ENCODE data around the gene PLEKHO1. TPM values are rescaled to one million over a fixed set of nuclear protein-coding genes. Genes with fewer than 3 reads are reported as not detected.
A peak's percentile ranks its signal among the peaks of the same experiment; 100 is the strongest.

Gene PLEKHO1
- total RNA-seq, 1 donor from 2014 or later: 26.4 TPM

- Mint-ChIP-seq H3K4me3 (no peak overlapping the region), H3K36me3 (ENCODE audit: low read depth) (peaks cover 63% of the 10 kb centered on the region), H3K9me3 (no peaks in the 10 kb centered on the region), H3K4me1 (peaks cover 47% of the 10 kb centered on the region), H3K27ac (no peak overlapping the region), H3K27me3 (no peaks in the 10 kb centered on the region)
- no peak for DNase-seq
- intact Hi-C loops (cut with micrococcal nuclease): no loop called here
Observed at GRCh38 chr1:150154143-150154542, 4.4 kb downstream of the PLEKHO1 start.

- Mint-ChIP-seq H3K9me3 (no peaks in the 10 kb centered on the region), H3K27me3 (no peaks in the 10 kb centered on the region), H3K36me3 (ENCODE audit: low read depth) (peaks cover 67% of the 10 kb centered on the region), H3K4me1 (peaks cover 55% of the 10 kb centered on the region), H3K27ac (no peak overlapping the region), H3K4me3 (no peak overlapping the region)
- no peak for DNase-seq
- intact Hi-C loops (cut with micrococcal nuclease): no loop called here
Observed at GRCh38 chr1:150155413-150156071, 5.8 kb downstream of the PLEKHO1 start.

- Mint-ChIP-seq H3K27ac (peak overlapping the region; percentile 12), H3K9me3 (no peaks in the 10 kb centered on the region), H3K4me3 (no peak overlapping the region), H3K4me1 (peaks cover 54% of the 10 kb centered on the region), H3K36me3 (ENCODE audit: low read depth) (peaks cover 62% of the 10 kb centered on the region), H3K27me3 (no peaks in the 10 kb centered on the region)
- no peak for DNase-seq
- intact Hi-C loops (cut with micrococcal nuclease): no loop called here
Observed at GRCh38 chr1:150156868-150157603, 7.3 kb downstream of the PLEKHO1 start.

GRCh38 chr1:150159550-150159949, 9.8 kb downstream of the PLEKHO1 start:
- Mint-ChIP-seq H3K27ac (no peak overlapping the region), H3K27me3 (no peaks in the 10 kb centered on the region), H3K4me3 (peak overlapping the region; percentile 18), H3K4me1 (peaks cover 50% of the 10 kb centered on the region), H3K9me3 (no peaks in the 10 kb centered on the region), H3K36me3 (ENCODE audit: low read depth) (peaks cover 46% of the 10 kb centered on the region)
- no peak for DNase-seq
- intact Hi-C loops (cut with micrococcal nuclease): no loop called here

- intact Hi-C loops (cut with micrococcal nuclease): loop anchor here (10.0 kb wide), 2 partner anchors 196 to 266 kb away; partner anchors contain the start of gene BOLA1
- Mint-ChIP-seq H3K4me1 (peaks cover 53% of the 10 kb centered on the region), H3K27me3 (peaks cover under 1% of the 10 kb centered on the region), H3K9me3 (no peaks in the 10 kb centered on the region), H3K27ac (peak overlapping the region; percentile 15), H3K36me3 (ENCODE audit: low read depth) (peaks cover 35% of the 10 kb centered on the region), H3K4me3 (peak overlapping the region; percentile 20)
- DNase-seq: no peak
Observed at GRCh38 chr1:150160964-150161621, 11.4 kb downstream of the PLEKHO1 start.

- H3K36me3 Mint-ChIP-seq (ENCODE audit: low read depth): peaks cover 26% of the 10 kb centered on the region
- peak overlapping the region; percentile 31 for H3K27ac Mint-ChIP-seq
- H3K9me3 Mint-ChIP-seq: no peaks in the 10 kb centered on the region
- peaks cover 50% of the 10 kb centered on the region for H3K4me1 Mint-ChIP-seq
- H3K27me3 Mint-ChIP-seq: peaks cover 4% of the 10 kb centered on the region
- DNase-seq: peak; percentile 64
- intact Hi-C loops (cut with micrococcal nuclease): loop anchor here (10.0 kb wide), 2 partner anchors 197 to 267 kb away; partner anchors contain the start of gene BOLA1
- H3K4me3 Mint-ChIP-seq: no peak overlapping the region
Observed at GRCh38 chr1:150161747-150162581, 12.2 kb downstream of the PLEKHO1 start.

- Mint-ChIP-seq H3K36me3 (ENCODE audit: low read depth) (peaks cover 22% of the 10 kb centered on the region), H3K4me3 (peak overlapping the region; percentile 3), H3K27ac (peak overlapping the region; percentile 31), H3K9me3 (no peaks in the 10 kb centered on the region), H3K4me1 (peaks cover 48% of the 10 kb centered on the region), H3K27me3 (peaks cover 4% of the 10 kb centered on the region)
- intact Hi-C loops (cut with micrococcal nuclease): loop anchor here (10.0 kb wide), 2 partner anchors 198 to 268 kb away; partner anchors contain the start of gene BOLA1
- DNase-seq: no peak
Observed at GRCh38 chr1:150162582-150162861, 12.8 kb downstream of the PLEKHO1 start.

GRCh38 chr1:150162862-150163706, 13.4 kb downstream of the PLEKHO1 start:
- Mint-ChIP-seq H3K27ac (no peak overlapping the region), H3K27me3 (peaks cover 4% of the 10 kb centered on the region), H3K4me1 (peaks cover 42% of the 10 kb centered on the region), H3K36me3 (ENCODE audit: low read depth) (peaks cover 16% of the 10 kb centered on the region), H3K9me3 (no peaks in the 10 kb centered on the region), H3K4me3 (peak overlapping the region; percentile 3)
- DNase-seq: peak; percentile 70
- intact Hi-C loops (cut with micrococcal nuclease): loop anchor here (10.0 kb wide), 2 partner anchors 198 to 268 kb away; partner anchors contain the start of gene BOLA1

- Mint-ChIP-seq H3K27me3 (peaks cover 4% of the 10 kb centered on the region), H3K4me1 (peaks cover 39% of the 10 kb centered on the region), H3K36me3 (ENCODE audit: low read depth) (peaks cover 9% of the 10 kb centered on the region), H3K27ac (no peak overlapping the region), H3K9me3 (no peaks in the 10 kb centered on the region), H3K4me3 (no peak overlapping the region)
- intact Hi-C loops (cut with micrococcal nuclease): loop anchor here (10.0 kb wide), 2 partner anchors 199 to 269 kb away; partner anchors contain the start of gene BOLA1
- no peak for DNase-seq
Observed at GRCh38 chr1:150164224-150164623, 14.5 kb downstream of the PLEKHO1 start.

GRCh38 chr1:150164779-150165178, 15.1 kb downstream of the PLEKHO1 start:
- intact Hi-C loops (cut with micrococcal nuclease): loop anchor here (10.0 kb wide), 2 partner anchors 200 to 270 kb away; partner anchors contain the start of gene BOLA1
- DNase-seq: no peak
- Mint-ChIP-seq H3K27ac (no peak overlapping the region), H3K27me3 (peaks cover 4% of the 10 kb centered on the region), H3K4me3 (no peak overlapping the region), H3K4me1 (peaks cover 35% of the 10 kb centered on the region), H3K36me3 (ENCODE audit: low read depth) (peaks cover 6% of the 10 kb centered on the region), H3K9me3 (no peaks in the 10 kb centered on the region)

GRCh38 chr1:150165622-150166612, 16.2 kb downstream of the PLEKHO1 start:
- Mint-ChIP-seq H3K4me3 (no peak overlapping the region), H3K4me1 (peaks cover 26% of the 10 kb centered on the region), H3K36me3 (ENCODE audit: low read depth) (peaks cover 3% of the 10 kb centered on the region), H3K9me3 (no peaks in the 10 kb centered on the region), H3K27me3 (peaks cover 4% of the 10 kb centered on the region), H3K27ac (no peak overlapping the region)
- intact Hi-C loops (cut with micrococcal nuclease): loop anchor here (1.0 to 10.0 kb wide), 3 partner anchors 93 to 271 kb away; partner anchors contain the start of gene BOLA1
- DNase-seq: peak; percentile 85
